NCI-H2196 (cell line): Measurements from ENCODE around the gene KRTAP20-1.

Experiments
- DNase-seq: peaks from one replicate; lab custom pipeline; 2025; ENCODE audit not compliant: unreplicated experiment; lab: John Stamatoyannopoulos, UW

KRTAP20-1 gene

GRCh38 chr21:30642564-30642963 lies 26.3 kb downstream of the KRTAP20-1 start, which contains the start of gene KRTAP20-3:
Gene KRTAP20-3 (plus strand): TSS chr21:30642864.
- no peak for DNase-seq

GRCh38 chr21:30646904-30647414 lies 30.7 kb downstream of the KRTAP20-1 start:
- DNase-seq: no peak

- no peak for DNase-seq
Observed at GRCh38 chr21:30652891-30653290, 36.7 kb downstream of the KRTAP20-1 start.
